ENCODE measurements around the gene CCDC91.
"Not testable (repeated sequence)": the region's sequence is repeated elsewhere in the genome, so short reads cannot be mapped to it uniquely, and the experiment has no call there.

Gene CCDC91

GRCh38 chr12:28296287-28296686 is 106.0 kb downstream of the CCDC91 start:
- DNase-seq: no peak

GRCh38 chr12:28303192-28303591 is 112.9 kb downstream of the CCDC91 start:
- DNase-seq: no peak

GRCh38 chr12:28306535-28306934 is 116.3 kb downstream of the CCDC91 start:
- DNase-seq: no peak

GRCh38 chr12:28308891-28309290 is 118.6 kb downstream of the CCDC91 start:
- no peak for DNase-seq

- DNase-seq: no peak
Measured at GRCh38 chr12:28313631-28314030, 123.4 kb downstream of the CCDC91 start.

- no peak for DNase-seq
Measured at GRCh38 chr12:28316049-28316448, 125.8 kb downstream of the CCDC91 start.

GRCh38 chr12:28318273-28318672 is 128.0 kb downstream of the CCDC91 start:
- DNase-seq: no peak

GRCh38 chr12:28320353-28320752 is 130.1 kb downstream of the CCDC91 start:
- DNase-seq: no peak

GRCh38 chr12:28327722-28328121 is 137.5 kb downstream of the CCDC91 start:
- DNase-seq: no peak

GRCh38 chr12:28328967-28329366 is 138.7 kb downstream of the CCDC91 start:
- DNase-seq: no peak

- not testable (repeated sequence) for DNase-seq
Measured at GRCh38 chr12:28329727-28330126, 139.5 kb downstream of the CCDC91 start.

- not testable (repeated sequence) for DNase-seq
Measured at GRCh38 chr12:28330232-28330631, 140.0 kb downstream of the CCDC91 start.

- no peak for DNase-seq
Measured at GRCh38 chr12:28331130-28331529, 140.9 kb downstream of the CCDC91 start.

GRCh38 chr12:28340261-28341045 is 150.2 kb downstream of the CCDC91 start:
- DNase-seq: no peak

- DNase-seq: no peak
Measured at GRCh38 chr12:28343713-28344112, 153.5 kb downstream of the CCDC91 start.

- DNase-seq: no peak
Measured at GRCh38 chr12:28346567-28346966, 156.3 kb downstream of the CCDC91 start.

GRCh38 chr12:28349196-28349595 is 158.9 kb downstream of the CCDC91 start:
- no peak for DNase-seq

- no peak for DNase-seq
Measured at GRCh38 chr12:28350502-28350901, 160.2 kb downstream of the CCDC91 start.

- DNase-seq: no peak
Measured at GRCh38 chr12:28351414-28351813, 161.2 kb downstream of the CCDC91 start.

GRCh38 chr12:28355161-28355560 is 164.9 kb downstream of the CCDC91 start:
- no peak for DNase-seq

- DNase-seq: no peak
Measured at GRCh38 chr12:28360253-28360652, 170.0 kb downstream of the CCDC91 start.

- no peak for DNase-seq
Measured at GRCh38 chr12:28367326-28367725, 177.1 kb downstream of the CCDC91 start.

GRCh38 chr12:28367993-28368392 is 177.7 kb downstream of the CCDC91 start:
- DNase-seq: no peak

- no peak for DNase-seq
Measured at GRCh38 chr12:28369483-28369882, 179.2 kb downstream of the CCDC91 start.

GRCh38 chr12:28374556-28374955 is 184.3 kb downstream of the CCDC91 start:
- no peak for DNase-seq
